Epidermal melanocyte (primary cell): Measurements from ENCODE around the gene TMEM18.

ENCODE experiments used
- DNase-seq: peaks from one replicate; pipeline ENCODE4 v3.0.0; 2011; ENCODE audit warnings: low spot score; ENCODE audit not compliant: insufficient read length

TMEM18 gene

DNA sequence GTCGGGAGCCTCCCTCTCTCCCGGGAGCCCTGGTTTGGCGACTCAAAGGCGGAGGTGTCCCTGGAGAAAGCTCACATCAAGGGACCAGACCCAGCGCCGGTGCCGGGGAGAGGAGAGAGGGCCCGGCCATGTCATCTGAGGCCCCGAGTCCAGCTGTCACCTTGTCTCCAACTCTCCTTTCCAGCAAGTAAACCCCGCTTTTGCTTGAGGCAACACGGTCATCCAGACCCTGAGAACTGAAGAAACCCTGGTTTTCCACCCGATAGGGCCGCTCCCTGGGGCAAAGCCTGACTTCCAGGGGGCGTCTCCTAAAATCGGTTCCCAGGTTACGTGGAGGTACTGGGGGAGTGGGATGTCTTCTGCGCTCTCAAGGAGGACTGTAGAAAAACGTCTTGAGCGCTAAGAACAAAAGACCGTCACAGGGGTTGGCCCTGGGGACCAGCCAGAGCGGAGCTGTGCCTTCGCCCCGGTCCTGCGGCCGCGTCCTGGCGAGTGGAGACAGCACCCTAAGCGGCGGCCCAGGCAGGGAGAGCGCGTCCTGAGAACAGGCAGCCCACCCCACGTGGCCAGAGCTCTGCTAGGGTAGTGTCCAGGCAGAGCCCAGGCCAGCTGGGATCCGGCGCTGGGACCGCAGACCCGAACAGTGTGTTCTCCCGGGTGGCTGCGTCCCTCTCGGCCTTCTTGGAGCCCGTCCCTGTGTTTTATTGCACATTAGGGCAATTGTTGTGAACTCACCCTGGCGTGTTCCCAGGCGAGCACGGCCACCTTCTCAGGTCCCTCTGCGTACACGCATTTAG, 55.7 kb downstream of the TMEM18 start:
- DNase-seq: no peak

DNA sequence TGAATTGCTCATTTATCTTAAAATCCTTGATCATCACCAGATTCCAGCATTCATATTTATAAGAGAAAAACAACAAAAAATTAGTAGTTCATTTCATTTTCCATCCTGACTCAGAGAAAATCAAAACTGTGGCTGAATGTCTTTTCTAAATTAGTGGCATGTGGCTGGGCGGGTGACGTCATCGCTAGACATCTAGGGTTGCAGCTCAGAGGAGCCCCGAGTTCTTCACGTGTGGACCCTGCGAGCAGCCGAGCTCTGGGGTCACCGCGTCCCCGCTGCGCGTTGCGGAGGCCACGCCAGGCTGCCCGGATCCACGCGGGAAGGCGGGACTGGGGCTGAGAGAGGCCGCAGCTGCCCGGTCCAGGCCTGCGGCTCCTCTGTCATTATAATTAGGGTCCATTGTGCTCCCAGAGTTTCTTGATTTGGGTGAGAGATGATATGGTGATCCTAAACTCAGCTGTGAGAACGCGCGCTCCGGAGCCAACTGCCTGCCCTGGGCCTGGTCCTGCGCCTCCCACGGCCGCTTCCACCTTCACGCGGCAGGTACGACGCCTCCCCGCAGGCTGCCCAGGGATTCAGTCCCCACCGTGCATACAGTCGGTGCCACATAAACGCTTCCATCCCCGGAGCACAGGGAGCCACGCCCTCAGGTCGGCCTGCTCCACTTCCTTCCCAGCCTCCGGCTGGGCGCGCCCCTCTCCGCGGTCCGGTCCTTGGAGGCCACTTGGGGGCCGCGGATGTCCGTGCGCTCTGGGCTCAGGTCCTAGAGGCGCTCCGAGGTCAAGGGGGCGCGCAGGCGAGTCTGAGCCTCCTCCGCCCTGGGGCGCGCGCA, 56.5 kb downstream of the TMEM18 start:
- no peak for DNase-seq

DNA sequence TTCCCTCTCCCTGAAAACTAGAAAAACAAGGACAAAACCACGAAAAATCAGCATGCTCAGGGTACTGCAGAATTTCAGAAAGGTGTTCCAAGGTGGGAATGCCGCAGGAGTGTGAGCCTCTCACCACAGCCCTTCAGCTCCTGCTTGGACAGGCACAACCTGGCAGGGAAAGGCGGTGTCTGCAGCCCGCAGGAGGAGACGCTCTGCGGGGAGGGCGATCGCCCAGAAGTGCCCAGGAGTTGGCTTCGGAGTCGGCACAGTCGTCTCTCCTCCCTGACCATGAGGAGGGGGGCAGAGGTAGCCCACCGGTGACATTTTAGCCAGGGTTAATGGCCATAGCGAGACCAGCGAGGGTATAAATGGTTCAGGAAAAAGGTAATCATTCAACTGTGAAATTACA, 57.2 kb downstream of the TMEM18 start:
- no peak for DNase-seq

DNA sequence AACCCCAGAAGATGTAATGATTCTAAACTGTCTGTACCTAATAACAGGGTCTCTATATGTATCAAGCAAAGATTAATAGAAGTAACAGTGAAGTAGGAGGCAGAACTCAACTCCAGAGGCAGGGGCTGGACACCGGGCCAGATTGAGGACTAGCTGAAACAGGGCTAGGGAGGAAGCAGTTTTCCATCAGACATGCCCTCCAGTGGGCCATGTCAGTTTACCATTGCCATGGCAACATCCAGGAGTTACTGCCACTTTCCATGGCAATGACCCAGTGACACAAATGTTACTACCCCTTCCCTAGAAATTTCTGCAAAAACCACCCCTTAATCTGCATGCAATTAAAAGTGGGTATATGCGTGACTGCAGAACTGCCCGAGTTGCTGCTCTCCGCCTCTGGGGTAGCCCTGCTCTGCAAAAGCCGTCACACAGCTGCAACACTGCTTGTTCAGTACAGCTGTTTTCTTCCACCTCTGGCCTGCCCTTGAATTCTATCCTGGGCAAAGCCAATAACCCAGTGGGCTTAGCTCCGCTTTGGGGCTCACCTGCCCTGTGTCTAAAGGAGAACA, 58.7 kb downstream of the TMEM18 start:
- DNase-seq: no peak

DNA sequence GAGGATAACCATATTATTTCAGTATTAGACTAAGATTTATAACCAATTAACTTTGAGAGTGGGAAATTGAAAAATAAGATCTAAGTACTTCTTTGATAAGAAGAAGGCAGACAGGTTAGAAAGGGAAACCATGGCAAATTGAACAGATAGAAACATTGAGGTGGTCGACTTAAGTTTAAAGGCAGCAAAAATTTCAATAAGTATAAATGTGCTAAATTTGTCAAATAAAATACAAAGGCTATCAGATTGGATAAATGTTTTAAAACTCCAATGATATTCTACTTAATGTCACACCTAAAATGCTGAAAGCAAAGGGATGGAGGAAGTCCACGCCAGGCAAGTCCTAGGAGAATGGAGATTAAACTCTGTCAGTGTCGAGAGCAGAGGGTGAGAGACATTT, 59.2 kb downstream of the TMEM18 start:
- DNase-seq: no peak
